Stimulated activated CD4-positive, alpha-beta T cell treated with anti-CD3 and anti-CD28 coated beads, Interleukin-4, amount 100 ng/mL, for 1 hour (primary cell): ENCODE data around the gene XYLB.
"Not testable (repeated sequence)": the region's sequence is repeated elsewhere in the genome, so short reads cannot be mapped to it uniquely, and the experiment has no call there.

ENCODE experiments used
- DNase-seq: peaks from one replicate; pipeline ENCODE4 v3.0.0-alpha.2; 2020

The XYLB gene

DNA sequence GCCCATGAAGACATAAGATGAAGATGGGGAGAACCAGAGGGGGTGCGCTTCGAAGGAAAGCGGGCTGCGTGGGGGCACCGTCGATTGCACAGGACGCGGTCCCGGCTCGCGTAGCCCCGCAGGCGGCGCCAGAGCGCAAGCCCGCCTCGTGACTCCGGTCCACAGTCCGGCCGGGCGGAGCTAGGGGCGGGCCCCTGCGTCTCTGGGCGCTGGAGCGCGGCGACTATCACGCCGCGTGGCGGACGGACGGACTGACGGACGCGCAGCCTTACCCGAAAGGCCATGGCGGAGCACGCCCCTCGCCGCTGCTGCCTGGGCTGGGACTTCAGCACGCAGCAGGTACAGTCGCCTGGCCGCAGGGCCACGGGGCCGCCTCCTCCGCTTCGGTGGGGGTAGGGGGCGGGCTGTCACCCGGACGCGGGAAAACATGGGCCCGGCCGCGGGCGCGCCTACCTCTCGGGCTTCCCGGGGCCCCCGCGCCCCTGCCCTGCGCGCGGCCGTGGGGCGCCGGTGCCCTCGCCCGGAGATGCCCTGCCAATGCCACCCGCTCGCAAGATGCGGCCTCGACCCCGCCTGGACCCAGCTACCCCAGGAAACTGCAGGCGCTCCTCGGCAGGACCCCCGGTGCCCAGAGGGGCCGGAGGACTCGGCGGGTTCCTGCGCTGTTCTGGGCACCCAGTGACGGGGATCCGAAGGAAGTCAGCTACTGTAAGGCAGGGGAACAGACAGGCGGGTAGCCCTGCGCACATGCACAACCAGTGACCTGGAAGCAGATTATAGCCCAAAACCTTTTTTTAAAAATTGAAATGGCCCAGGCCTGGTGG, at the start of gene XYLB:
Gene XYLB, plus strand, starts transcription at position 199 of the 824 bp plus-strand sequence. Its CDS starts 84 bp downstream, at position 283.
- peak; percentile 78 for DNase-seq

DNA sequence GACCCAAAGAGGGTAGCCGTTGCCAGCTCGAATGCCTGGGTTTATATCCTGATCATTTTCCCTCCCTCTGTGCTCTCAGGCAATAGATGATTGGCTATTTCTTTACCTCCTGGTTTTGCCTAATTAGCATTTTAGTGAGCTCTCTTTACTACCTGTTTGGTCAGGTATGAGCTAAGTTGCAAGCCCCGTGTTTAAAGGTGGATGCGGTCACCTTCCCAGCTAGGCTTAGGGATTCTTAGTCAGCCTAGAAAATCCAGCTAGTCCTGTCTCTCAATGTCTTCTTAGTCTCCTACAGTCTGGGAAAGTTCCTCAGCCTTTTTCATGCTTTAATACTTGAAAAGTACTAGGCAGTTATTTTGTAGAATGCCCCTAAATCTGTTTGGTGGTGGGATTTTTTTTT, 49.5 kb upstream of the XYLB start:
- DNase-seq, result not testable (repeated sequence)

DNA sequence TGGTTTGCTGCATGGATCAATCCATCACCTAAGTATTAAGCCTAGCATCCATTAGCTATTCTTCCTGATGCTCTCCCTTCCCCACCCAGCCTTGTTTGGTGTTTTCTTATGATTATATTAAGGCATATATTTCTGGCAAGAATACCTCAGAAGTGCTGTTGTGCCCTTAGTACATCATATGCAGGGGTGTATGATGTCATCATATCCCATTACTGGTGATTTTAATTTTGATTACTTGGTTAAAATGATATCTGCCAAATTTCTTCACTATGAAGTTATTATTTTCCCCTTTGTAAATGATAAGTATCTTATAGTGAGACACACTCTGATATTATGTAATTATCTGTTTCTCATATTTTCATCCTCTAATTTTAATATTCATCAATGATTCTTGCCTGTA, 49.0 kb upstream of the XYLB start:
- DNase-seq, result no peak

DNA sequence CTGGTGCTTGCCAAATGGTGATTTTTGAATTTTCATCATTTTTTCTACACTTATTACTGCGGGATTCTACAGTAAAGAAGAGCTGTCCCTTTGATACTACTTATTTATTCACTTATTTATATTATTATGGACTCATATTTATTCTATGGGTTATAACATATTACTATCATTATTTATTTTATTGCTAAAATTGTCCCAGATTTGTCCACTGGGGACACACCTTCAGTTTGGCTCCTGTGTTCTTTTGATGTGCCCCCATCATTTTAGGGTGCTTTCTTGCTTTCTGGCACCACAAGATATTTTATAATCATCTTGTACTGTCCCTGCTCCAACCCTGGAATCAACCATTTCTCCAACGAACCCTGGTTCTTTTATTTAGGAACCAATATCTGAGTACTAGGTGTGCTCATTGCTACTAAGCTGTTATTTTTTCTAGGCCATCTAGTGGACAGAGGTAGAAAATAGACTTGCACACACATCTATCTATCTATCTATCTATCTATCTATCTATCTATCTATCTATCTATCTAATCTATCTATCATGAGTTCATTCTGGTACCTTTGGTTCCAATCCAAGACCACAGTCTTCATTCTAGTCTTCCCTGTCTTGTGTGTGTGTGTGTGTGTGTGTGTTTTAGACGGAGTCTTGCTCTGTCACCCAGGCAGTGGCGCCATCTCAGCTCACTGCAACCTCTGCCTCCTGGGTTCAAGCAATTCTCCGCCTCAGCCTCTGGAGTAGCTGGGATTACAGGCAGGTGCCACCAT, 48.5 kb upstream of the XYLB start:
- no peak for DNase-seq

DNA sequence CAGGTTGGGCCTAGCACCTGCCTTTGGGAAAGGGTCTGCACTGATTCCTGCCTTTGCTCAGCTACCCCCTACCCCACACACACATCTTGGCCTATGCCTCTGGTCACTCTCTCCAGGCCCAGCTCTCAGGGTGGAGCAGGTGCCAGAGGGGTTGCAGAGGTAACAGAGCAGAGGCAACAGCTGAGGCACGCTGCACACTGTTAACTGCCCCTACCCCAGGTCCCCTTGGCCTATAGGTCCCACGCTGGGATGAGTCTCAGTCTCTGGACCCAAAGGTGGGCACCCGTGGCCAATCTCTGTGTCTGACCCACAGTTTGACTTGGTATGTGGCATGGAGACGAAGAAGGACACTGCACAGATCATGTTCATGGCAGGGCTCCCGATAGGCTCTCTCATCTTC, 39.6 kb upstream of the XYLB start:
- DNase-seq, result no peak

DNA sequence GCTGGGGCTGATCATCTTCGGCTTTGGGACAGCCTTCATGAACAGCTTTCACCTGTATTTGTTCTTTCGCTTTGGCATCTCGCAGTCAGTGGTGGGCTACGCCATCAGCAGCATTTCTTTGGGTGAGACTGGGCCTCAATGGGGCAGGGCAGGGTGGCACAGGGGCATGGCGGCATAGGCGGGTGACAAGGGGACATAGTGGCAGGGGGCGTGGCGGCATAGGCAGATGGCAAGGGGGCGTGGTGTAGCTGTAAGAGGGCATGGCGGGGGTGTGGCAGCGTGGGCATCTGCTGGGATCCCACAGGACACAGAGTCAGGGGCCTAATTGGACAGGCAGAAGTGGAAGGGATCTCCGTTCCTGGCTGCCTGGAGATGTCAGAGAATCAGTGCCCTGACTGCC, 39.0 kb upstream of the XYLB start:
- no peak for DNase-seq

DNA sequence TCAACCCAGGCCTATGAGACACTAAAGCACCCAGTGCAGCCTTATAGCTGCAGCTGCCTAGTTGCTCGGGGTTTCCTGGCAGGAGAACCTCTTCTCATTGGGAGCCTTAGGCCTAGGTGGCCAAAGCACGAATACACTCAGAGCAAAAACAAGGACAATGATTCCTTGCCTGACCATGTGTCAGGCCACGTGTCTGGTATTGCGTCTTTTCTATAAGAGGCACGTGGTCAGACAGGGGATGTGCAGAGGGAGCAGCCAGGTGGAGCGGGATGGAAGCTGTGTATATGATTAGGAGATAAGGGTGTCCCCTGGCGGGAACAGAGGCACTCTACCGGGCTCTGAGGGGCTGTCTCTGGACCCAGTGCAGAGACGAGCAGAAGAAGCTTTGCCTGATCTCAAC, 38.1 kb upstream of the XYLB start:
- DNase-seq, result no peak

DNA sequence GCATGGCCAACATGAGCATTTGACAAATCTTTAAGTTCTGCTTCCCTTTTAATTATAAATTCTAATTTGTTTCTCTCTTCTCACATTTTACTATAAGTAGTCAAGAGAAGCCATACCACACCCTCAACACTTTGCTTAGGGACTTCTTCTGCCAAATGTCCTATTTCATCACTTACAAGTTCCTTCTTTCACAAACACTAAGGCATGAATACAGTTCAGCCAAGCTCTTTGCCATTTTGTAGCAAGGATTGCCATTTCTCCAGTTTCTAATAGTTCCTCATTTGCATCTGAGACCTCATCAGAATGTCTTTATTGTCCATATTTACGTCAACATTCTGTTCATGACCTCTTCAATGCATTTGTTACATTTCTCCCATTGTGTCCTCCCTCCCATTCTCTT, 35.1 kb upstream of the XYLB start:
- DNase-seq, result no peak

DNA sequence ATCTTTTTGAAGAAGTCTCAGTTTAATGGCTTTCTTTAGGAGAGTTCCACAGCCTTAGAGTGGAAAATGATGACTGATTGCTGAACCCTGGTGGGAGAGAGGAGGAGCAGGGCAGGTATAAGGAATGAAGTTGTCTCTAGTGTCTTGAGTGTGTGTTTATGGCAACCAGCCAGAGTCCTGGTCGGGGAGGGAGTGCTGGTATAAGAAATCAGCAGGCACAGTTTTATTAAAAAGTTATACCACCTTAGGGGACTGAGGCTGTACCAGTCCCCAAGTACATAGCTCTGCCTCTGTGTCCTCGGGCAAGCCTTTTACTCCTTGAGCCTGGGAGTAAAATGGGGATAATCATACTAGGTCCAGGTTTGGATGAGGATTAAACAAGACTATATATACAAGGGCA, 34.6 kb upstream of the XYLB start:
- no peak for DNase-seq

DNA sequence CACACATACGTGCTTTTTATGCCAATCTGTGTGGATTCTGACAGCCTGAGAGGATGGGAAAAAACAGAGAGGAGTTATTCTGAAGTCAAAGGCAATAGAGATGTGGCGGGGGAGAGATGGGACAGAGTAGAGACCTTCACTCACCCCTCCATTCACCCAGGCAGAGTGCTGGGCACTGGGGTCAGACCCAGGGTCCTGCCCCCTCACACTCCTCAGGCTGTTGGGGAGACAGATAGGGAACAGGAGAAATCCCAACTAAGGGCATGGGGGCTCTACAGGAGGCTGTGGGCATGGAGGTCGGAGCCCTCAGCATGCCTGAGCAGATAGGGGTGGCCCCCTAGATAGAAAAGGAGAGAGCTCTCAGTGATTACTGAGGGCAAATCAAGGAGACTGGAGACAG, 34.2 kb upstream of the XYLB start:
- DNase-seq, result no peak

DNA sequence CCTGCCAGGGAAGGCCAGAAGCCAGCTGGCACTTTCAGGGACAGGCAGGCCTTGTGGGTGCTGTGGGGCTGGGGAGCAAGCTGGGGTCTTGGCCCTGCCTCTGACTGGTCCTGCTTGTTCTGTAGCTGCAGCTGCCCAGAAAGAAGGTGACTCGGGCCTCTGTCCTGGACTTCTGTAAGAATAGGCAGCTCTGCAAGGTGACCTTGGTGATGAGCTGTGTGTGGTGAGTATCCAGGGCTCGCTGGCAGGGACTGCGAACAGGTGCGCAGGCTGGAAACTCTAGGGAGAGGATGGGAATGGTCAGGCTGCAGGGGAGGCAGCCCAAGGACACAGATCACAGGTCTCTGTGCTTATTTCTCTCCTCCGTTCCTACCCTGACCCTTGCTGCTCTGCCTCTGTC, 33.3 kb upstream of the XYLB start:
- DNase-seq, result no peak

DNA sequence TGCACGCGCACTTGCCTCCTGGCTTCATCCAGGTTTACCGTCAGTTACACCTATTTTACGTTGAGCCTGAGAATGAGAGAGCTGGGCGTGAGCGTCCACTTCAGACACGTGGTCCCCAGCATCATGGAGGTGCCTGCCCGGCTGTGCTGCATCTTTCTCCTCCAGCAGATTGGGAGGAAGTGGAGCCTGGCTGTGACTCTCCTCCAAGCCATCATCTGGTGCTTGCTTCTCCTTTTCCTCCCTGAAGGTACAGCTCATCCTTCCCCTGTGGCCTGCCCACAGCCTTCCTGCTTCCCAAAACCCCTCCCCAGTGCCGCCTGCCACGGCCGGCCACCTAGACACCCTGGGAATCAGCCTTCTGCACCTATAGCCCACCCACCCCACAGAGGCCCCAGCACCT, 32.9 kb upstream of the XYLB start:
- DNase-seq, result no peak

DNA sequence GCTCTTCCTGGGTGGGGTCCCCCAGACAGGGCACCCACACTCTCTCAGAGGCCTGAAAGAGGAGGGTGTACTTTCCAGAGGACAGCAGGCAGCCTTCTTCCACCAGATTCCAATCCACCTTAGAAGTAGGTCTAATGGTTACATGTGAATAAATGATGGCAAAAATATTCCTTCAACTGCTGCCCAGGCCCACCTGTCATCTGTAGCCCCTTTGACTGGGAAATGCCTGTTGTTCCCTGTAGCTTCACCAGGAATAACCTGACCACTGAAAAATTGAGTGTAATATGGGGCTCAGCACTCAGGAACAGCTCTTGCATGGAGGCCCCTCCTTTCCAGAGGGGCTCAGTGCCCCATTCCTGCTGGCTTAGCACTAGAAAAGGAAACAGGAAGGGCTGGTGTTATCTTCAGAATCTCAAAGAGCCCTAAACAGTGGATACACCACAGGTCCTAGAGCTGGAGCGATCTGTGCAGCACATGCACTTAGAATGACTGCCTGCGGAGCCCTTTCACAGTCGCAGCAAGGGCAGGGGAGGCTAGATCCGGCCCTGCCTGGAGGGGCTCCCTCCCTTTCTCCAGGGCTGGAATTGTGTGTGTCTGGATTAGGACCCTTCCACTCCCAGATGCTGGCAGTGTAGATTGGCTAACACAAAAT, 32.3 kb upstream of the XYLB start:
- DNase-seq, result no peak

DNA sequence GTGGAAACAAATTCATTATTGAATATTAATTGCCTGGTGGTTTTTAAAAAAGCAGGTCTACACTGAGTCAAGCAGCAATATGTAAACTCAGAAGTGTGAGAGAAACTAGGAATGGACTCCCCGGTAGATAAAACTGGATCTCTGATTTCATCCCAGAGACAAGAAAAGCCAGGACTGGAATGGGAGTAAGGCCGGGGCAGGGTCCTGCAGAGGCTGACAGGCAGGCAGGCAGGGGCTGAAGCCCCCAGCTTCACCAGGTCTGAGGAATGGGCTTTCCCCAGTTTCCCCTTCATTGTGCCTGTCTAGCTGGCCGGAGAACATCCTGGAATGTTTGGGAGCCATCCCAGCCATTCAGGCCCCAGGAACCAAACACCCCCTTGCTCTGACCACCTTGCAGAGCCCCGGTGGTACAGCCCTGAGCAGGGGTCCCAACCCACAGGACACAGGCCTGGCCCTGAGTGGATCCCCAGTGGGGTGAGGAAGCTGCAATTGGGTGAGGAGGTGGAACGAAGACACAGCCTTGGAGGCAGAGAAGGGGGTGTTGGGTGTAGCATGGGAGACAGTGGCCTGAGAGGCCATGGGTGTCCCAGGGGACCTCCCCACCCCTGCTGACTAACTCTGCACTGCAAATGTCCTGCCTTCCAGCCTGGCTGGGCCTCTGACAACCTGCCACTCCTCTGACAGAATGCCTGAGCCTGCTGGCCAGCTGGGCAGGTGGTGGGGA, 31.7 kb upstream of the XYLB start:
- no peak for DNase-seq

DNA sequence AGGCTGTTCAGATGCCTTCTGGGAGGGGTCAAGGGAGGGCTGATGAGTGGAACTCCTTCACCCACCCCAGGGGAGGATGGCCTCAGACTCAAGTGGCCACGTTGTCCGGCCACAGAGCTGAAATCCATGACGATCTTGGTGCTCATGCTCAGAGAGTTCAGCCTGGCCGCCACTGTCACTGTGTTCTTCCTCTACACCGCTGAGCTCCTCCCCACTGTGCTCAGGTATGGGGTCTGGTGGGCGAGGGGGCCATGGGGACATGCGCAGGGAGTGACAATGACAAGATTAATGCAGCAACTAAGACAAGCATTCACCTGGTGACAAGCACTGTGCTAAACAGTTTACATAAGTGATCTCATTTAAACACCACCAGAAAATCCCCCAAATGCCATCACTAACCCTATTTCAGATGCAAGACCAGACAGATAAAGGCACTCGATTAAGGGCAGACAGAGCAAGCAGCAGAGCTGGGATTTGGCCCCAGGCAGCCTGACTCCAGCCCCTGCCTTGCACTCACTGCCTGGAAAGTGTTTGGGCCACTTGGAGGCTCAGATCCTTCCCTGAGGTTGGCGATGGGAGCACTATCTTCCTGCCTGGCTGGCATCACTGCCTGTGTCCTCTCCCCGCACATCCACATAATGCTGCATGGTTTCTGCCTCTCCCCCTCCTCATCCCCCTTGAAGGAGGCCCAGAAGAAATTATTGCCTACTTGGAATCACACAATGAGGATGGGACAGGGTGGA, 30.9 kb upstream of the XYLB start:
- DNase-seq, result no peak

DNA sequence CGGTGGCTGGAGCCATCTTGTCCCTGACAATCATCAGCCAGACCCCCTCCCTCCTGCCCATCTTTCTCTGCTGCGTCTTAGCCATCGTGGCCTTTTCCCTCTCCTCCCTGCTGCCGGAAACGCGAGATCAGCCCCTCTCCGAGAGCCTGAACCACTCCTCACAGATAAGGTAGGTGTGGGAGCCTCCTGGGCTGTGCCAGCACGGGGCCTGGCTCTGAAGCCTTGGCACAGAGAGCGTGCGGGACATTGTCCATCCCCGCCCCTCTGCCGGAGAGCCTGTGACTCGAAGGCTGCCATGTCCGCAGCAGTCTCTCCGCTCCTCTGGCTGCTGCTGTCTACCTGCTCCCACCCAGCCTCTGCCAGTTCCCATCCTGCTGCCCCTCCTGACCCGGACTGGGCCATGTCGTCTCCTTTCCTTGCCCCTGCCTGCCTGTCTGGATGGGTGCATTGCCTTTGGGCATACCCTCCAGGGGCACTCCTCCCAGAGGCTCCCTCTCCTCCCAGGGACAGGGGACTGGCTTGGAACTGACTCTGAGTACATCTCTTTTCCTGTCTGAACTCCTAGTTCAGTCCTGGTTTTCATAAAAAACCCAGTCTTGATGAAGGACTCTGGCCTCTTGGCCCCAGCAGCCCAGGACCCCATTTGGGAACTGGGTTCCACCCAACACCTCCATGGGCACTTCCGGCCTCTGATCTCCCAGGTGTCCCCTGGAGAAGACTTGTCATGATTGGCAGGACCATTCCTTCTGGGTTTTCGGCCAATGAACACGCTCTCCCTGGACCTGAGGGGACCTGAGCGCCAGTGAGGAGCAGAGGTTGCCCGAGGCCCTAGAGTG, 30.0 kb upstream of the XYLB start:
- no peak for DNase-seq

DNA sequence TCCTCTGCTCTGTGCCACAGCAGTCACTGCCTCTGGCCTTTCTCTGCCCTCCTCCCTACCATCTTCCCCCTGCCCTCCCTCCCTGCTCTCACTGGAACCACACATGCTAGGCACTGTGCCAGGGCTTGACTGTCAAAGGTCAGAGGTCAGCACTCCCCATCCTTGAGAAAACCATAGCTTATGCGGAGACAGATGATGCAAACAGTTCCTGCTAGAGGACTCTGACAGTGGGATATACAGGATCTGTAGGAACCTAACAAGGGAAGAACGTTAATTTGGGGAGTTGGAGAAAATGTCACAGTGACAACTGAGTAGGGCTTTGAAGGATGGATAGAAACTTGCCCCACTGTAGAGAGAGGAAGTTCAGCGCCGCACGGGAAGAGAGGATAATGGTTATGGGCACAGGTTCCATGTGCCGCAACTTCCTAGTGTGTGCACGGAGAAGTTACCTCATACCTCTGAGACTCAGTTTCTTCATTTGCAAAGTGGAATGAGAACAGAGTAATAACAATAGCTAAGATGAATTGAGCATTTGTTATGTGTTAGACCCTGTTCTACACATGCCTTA, 29.3 kb upstream of the XYLB start:
- DNase-seq, result no peak

DNA sequence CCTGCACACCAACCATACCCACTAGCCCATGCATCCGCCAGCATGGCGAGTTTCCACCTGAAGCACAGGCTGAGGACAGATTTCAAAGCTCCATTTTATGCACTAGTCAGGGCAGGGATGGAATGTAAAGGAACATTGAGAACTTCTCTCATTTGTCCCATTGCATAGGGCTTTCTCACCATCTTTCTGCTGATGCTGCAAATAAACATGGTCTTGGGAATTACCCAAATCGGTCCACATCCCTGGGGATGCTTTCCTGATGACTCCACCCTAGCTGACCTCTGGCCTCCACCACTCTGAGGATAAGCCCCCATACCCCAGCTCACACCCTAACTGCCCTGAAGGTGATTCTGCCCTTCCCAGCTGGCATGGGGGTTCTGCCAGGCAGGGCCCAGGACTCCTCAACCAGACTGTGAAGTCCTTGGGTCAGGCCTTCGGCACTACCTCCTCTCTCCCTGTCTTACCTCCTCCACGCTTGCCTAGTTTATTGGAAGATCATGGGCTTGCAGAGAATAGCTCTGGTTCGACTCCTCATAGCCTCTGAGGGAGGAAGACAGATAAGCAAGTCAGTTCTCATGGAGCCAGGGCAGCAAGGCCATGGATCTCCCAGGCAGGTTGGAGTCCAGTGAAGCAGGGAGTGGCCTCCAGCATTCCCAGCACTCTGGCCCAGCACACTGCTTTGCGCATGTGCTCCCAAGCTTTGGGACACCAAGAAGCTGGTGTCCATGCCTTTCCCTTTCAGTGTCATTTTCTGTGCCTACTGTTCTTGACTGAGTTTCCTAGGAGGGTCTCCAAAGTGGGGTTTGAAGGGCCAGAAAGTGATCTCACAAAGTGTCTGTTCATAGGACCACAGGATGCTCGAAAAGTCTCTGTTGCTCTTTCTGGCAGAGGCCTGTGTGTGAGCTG, 27.6 kb upstream of the XYLB start:
- no peak for DNase-seq

DNA sequence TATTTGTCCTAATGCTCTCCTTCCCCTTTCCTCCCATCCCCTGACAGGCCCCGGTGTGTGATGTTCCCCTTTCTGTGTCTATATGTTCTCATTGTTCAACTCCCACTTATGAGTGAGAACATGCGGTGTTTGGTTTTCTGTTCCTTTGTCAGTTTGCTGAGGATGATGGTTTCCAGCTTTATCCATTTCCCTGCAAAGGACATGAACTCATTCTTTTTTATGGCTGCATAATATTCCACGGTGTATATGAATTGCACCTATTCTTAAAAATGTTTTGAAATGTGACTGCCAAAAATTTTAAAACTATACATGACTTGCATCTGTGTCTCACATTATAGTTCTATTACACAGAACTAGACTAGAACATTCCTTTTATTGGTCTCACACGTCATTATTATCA, 25.9 kb upstream of the XYLB start:
- DNase-seq, result not testable (repeated sequence)

DNA sequence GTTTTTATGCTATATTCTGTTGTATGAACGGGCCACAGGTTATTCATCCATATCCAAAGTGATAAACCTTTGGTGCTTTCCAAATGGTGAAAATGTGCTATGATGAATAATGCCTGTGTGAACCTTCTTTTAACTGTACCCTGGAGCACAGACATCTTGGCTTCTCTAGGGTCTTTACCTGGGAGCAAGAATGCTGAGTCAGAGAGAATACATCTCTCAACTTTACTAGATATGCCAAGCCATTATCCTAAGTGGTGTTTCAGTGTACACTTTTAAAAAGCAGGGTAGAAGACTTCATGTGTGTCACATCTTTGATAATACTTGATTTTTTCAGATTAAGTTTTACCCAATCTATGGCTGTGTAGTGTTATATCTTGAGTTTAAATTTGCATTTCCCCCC, 23.5 kb upstream of the XYLB start:
- no peak for DNase-seq
